Left lung (tissue), 10 donors: ENCODE results near the gene SSC5D. TPM values are rescaled to one million over a fixed set of nuclear protein-coding genes. Genes with fewer than 3 reads are reported as not detected.

Source experiments
- ATAC-seq: fragments of 200-7000 bp; cut with Tn5 transposase; one replicate; pipeline ENCODE4 v1.9.1; 2020; ENCODE audit warnings: moderate library complexity
- DNase-seq, 4 donors: peaks; one replicate each; pipeline ENCODE4 v3.0.0-alpha.2; 2013 to 2020
- H3K27ac ChIP-seq, 2 donors: fragments of 200-600 bp; sonication (generic) in 1 of 2; one replicate each; pipeline versions ENCODE4 v1.5.0 to v1.8.0; 2020 to 2021
- H3K27me3 ChIP-seq, 2 donors: fragments of 200-600 bp; sonication (generic) in 1 of 2; one replicate each; pipeline versions ENCODE4 v1.5.0 to v1.8.0; 2020 to 2021
- H3K36me3 ChIP-seq, 2 donors: fragments of 200-600 bp; sonication (generic) in 1 of 2; one replicate each; pipeline versions ENCODE4 v1.5.0 to v1.8.0; 2020 to 2021
- H3K4me1 ChIP-seq, 2 donors: fragments of 200-600 bp; one replicate each; pipeline ENCODE4 v1.8.0; 2021
- H3K4me3 ChIP-seq, 2 donors: fragments of 200-600 bp; sonication (generic) in 1 of 2; one replicate each; pipeline versions ENCODE4 v1.5.0 to v1.8.0; 2020 to 2021; ENCODE audit warnings: mild to moderate bottlenecking in 1 of 2
- H3K9me3 ChIP-seq, 2 donors: fragments of 200-600 bp; sonication (generic) in 1 of 2; one replicate each; pipeline versions ENCODE4 v1.5.0 to v1.8.0; 2020 to 2021
- CTCF ChIP-seq, 2 donors: fragments of 200-600 bp; sonication (generic) in 1 of 2; IDR thresholded peaks; one replicate each; pipeline versions ENCODE4 v1.5.0 to v1.8.0; 2021; ENCODE audit warnings: antibody characterized with exemption in 2 of 2
- intact Hi-C, 2 donors: fragments of 100-400 bp; cut with DNase I; formaldehyde crosslinking; loops; one replicate each; pipeline versions ENCODE4 v1.11.2 to v1.14.2; 2022
- polyA plus RNA-seq, 6 donors: library from polyadenylated mRNA; unstranded; fragments of 120-200 nt; gene quantifications; one replicate each; pipeline ENCODE4 v1.2.1, GENCODE V29; 2013; ENCODE audit not compliant: insufficient read length in 6 of 6
- total RNA-seq, 2 donors: library from RNA; stranded (reverse); fragmentation: NEBNext Ultra II Directional; extraction: Animal tissue kit (Norgen Biotek cat#: 25700); gene quantifications; one replicate each; pipeline ENCODE4 v1.2.1, GENCODE V29; 2021
- donor health status: DM: no; HTN: yes; CAD: no.
- donor health status: DM: no; HTN: no; CAD: no.

The SSC5D gene
- total and polyA plus RNA-seq, 8 donors: 4.1 to 45.9 (median 8.0) TPM

DNA sequence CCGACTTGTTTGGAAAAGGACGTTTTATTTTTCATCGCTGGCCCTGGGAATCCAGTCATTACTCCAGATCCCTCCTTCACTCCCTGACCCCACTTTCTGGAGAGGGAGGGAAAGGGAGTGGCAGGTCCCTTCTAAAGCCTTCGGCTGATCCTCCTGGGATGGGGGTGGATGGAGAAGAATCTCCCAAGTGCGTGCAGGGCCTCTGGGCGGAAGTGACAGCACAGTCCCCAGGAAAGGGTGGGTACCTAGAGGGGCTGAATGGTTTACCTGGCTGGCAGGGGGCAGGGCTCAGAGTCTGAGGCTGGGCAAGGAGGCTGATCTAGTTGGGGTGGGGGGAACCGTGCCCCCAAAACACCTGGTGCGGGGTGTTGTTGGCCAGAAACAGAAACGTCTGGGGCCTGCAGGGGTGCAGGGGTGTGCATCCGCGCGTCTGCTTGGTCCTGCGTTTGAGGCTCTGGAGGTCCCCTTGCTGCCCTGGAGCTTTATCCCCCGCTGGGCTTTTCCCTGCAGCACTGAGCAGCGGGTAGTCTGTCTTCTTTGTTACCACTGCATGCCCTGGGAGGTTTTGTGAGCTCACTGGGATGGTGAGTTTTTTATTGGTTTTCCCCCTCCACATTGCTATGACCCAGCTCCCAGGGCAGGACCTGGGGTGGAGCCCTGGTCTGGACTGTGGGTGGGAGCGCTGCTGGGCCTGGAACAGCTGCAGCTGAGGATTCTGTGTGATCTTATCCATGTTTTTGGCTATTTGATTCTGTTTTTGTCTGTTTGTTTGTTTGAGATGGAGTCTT, 14.8 kb upstream of the SSC5D start:
- Histone ChIP-seq H3K9me3 (no peaks in the 10 kb centered on the region), H3K4me3 (no peak overlapping the region), H3K36me3 (no peaks in the 10 kb centered on the region), H3K27me3 (no peaks in the 10 kb centered on the region), H3K4me1 (peaks cover 4 to 18% of the 10 kb centered on the region in 2 donors), H3K27ac (no peak overlapping the region)
- peak in 1 of 4 donors; percentile 40 for DNase-seq
- intact Hi-C loops: no loop called here
- TF ChIP-seq CTCF (IDR thresholded peaks at IDR 0.05): no peak
- ATAC-seq: no peak

GRCh38 chr19:55474269-55475265, 13.7 kb upstream of the SSC5D start:
- no peak for TF ChIP-seq CTCF (IDR thresholded peaks at IDR 0.05)
- DNase-seq: peak in 1 of 4 donors; percentile 39
- no peaks in the 10 kb centered on the region for H3K27me3 ChIP-seq
- no peak overlapping the region for H3K4me3 ChIP-seq
- H3K36me3 ChIP-seq: no peaks in the 10 kb centered on the region
- H3K27ac ChIP-seq: no peak overlapping the region
- intact Hi-C loops: no loop called here
- peaks cover 4 to 18% of the 10 kb centered on the region in 2 donors for H3K4me1 ChIP-seq
- no peak for ATAC-seq
- no peaks in the 10 kb centered on the region for H3K9me3 ChIP-seq

GRCh38 chr19:55476100-55476775, 12.0 kb upstream of the SSC5D start, which contains the start of gene ZNF628:
TSS of gene ZNF628 (plus strand) at chr19:55476617. CDS start at chr19:55479911, 3,294 bp downstream.
- H3K4me3 ChIP-seq: peak within 1 kb of the TSS; percentile 49 to 60
- peaks cover 0 to 7% of the 10 kb centered on the region in 2 donors for H3K36me3 ChIP-seq

DNA sequence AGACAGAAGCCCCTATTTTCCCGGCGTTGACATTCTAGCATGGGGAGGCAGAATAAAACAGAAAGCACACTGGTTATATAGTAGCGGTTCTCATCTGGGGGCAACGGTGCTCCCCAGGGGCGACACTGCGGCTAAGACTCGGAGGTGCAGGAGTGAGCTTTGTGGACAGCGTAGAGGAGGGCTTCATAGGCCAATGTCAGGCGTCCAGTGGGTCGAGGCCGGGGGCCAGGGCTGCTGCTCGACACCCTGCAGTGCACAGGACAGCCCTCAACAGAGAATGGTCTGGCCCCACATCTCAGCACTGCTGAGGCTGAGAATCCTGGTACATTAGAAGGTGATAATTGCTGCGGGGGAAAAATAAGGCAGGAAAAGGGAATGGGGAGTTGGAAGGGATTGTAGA, 10.3 kb upstream of the SSC5D start:
- H3K36me3 ChIP-seq: peaks cover 0 to 24% of the 10 kb centered on the region in 2 donors
- TF ChIP-seq CTCF (IDR thresholded peaks at IDR 0.05): no peak
- ATAC-seq (no peak), DNase-seq (peak in 1 of 4 donors; percentile 53)
- no peaks in the 10 kb centered on the region for H3K9me3 ChIP-seq
- H3K27ac ChIP-seq: no peak overlapping the region
- peaks cover 4 to 18% of the 10 kb centered on the region in 2 donors for H3K4me1 ChIP-seq
- intact Hi-C loops: no loop called here
- peak overlapping the region in 1 of 2 donors; percentile 60 for H3K4me3 ChIP-seq
- H3K27me3 ChIP-seq: no peaks in the 10 kb centered on the region

More at GRCh38 chr19:55476100-55476775, 12.0 kb upstream of the SSC5D start, which contains the start of gene ZNF628:
- Histone ChIP-seq H3K27ac (peak within 1 kb of the TSS; percentile 93), H3K9me3 (no peaks in the 10 kb centered on the region), H3K27me3 (no peaks in the 10 kb centered on the region), H3K4me1 (peaks cover 4 to 18% of the 10 kb centered on the region in 2 donors)
- no peak for TF ChIP-seq CTCF (IDR thresholded peaks at IDR 0.05)
- DNase-seq: peak; percentile 98 to 99 (median 99)
- intact Hi-C loops: no loop called here
- peak; percentile 97 for ATAC-seq
